SK-N-SH (cell line): ENCODE measurements around the gene TPRKB. TPM values are rescaled to one million over a fixed set of nuclear protein-coding genes. Genes with fewer than 3 reads are reported as not detected.
A peak's percentile ranks its signal among the peaks of the same experiment; 100 is the strongest.
"Not testable (repeated sequence)": the region's sequence is repeated elsewhere in the genome, so short reads cannot be mapped to it uniquely, and the experiment has no call there.

Experiments used
- CTCF ChIA-PET: fragments of 300-600, 350-600 bp; formaldehyde crosslinking; extraction: SDS; loops from one replicate; lab custom pipeline; 2021; lab: Yijun Ruan, JAX
- POLR2A ChIA-PET: fragments of 350-600 bp; sonication (Branson Sonifier 250); formaldehyde crosslinking; extraction: SDS; loops from one replicate; lab custom pipeline; 2020; ENCODE audit warnings: antibody characterized with exemption, inconsistent platforms; lab: Yijun Ruan, JAX
- DNase-seq: peaks from one replicate; pipeline ENCODE4 v3.0.0; 2012
- H2AFZ ChIP-seq: fragments of 200-600 bp; sonication (generic); 2 replicates; pipeline ENCODE4 v1.8.1; 2016; ENCODE audit warnings: antibody characterized with exemption, mild to moderate bottlenecking, low read depth
- H3F3A ChIP-seq: fragments of 200-600 bp; sonication (generic); replicated peaks from 2 replicates; pipeline ENCODE3; 2016; ENCODE audit warnings: antibody characterized with exemption, mild to moderate bottlenecking; ENCODE audit not compliant: insufficient read depth
- H3K27ac ChIP-seq, 2 experiments: fragments of 200-500 bp in 1 of 2; fragments of 200-600 bp in 1 of 2; sonication (Bioruptor generic) in 1 of 2; sonication (generic), shearing (Covaris generic) in 1 of 2; 2 replicates each; pipeline versions ENCODE4 v1.5.1 to v1.6.1; 2014 to 2016; ENCODE audit warnings: low read depth in 2 of 2, inconsistent platforms in 1 of 2, low read length in 1 of 2, mild to moderate bottlenecking in 1 of 2, mixed read lengths in 1 of 2
- H3K27me3 ChIP-seq: fragments of 200-600 bp; sonication (generic), shearing (Covaris generic); 2 replicates; pipeline ENCODE4 v1.6.1; 2016; ENCODE audit warnings: mixed run types; ENCODE audit not compliant: insufficient read depth
- H3K36me3 ChIP-seq, 2 experiments: fragments of 200-500 bp in 1 of 2; fragments of 200-600 bp in 1 of 2; sonication (Bioruptor generic) in 1 of 2; sonication (generic) in 1 of 2; replicated peaks in 1 of 2; 2 replicates each; pipeline versions ENCODE3 to v1.5.1; 2014 to 2016; ENCODE audit warnings: low read length in 1 of 2, mild to moderate bottlenecking in 1 of 2; ENCODE audit not compliant: insufficient read depth in 2 of 2, control insufficient read depth in 1 of 2
- H3K4me1 ChIP-seq, 2 experiments: fragments of 200-500 bp in 1 of 2; fragments of 200-600 bp in 1 of 2; sonication (Bioruptor generic) in 1 of 2; sonication (generic), shearing (Covaris generic) in 1 of 2; 2 replicates each; pipeline versions ENCODE4 v1.5.1 to v1.6.1; 2014 to 2016; ENCODE audit warnings: low read depth in 1 of 2, low read length in 1 of 2, mixed run types in 1 of 2; ENCODE audit not compliant: insufficient read depth in 2 of 2, control insufficient read depth in 1 of 2
- H3K4me2 ChIP-seq: fragments of 200-600 bp; sonication (generic), shearing (Covaris generic); 2 replicates; pipeline ENCODE4 v1.6.1; 2017; ENCODE audit warnings: mixed run types
- H3K4me3 ChIP-seq, 2 experiments: fragments of 200-500 bp in 1 of 2; fragments of 200-600 bp in 1 of 2; sonication (Bioruptor generic) in 1 of 2; sonication (generic), shearing (Covaris generic) in 1 of 2; 2 replicates each; pipeline versions ENCODE4 v1.5.1 to v1.8.1; 2014 to 2016; ENCODE audit warnings: low read depth in 2 of 2, inconsistent platforms in 1 of 2, low read length in 1 of 2, mild to moderate bottlenecking in 1 of 2, mixed read lengths in 1 of 2, moderate library complexity in 1 of 2
- H3K79me2 ChIP-seq: fragments of 200-600 bp; sonication (generic); 2 replicates; pipeline ENCODE4 v1.8.1; 2017; ENCODE audit warnings: mild to moderate bottlenecking; ENCODE audit not compliant: insufficient read depth
- H3K9ac ChIP-seq: fragments of 200-600 bp; sonication (generic); 2 replicates; pipeline ENCODE4 v1.6.1; 2017; ENCODE audit warnings: mixed run types
- H3K9me2 ChIP-seq: fragments of 200-600 bp; sonication (generic); 2 replicates; pipeline ENCODE4 v1.6.1; 2017; ENCODE audit warnings: mixed run types
- H3K9me3 ChIP-seq: fragments of 200-600 bp; sonication (generic); 2 replicates; pipeline ENCODE4 v1.6.1; 2017; ENCODE audit warnings: mixed run types, mild to moderate bottlenecking, moderate library complexity
- H4K20me1 ChIP-seq: fragments of 200-600 bp; sonication (generic); 2 replicates; pipeline ENCODE4 v1.6.1; 2017; ENCODE audit warnings: mild to moderate bottlenecking, mixed run types; ENCODE audit not compliant: insufficient read depth
- EP300 ChIP-seq, 2 experiments: IDR thresholded peaks; 2 replicates each; pipeline versions ENCODE4 v1.4.0 to v1.6.1; 2012; ENCODE audit warnings: borderline replicate concordance in 1 of 2, low read depth in 1 of 2, low read length in 1 of 2
- EZH2phosphoT487 ChIP-seq: fragments of 200-600 bp; sonication (generic); IDR thresholded peaks from 2 replicates; pipeline ENCODE4 v1.6.1; 2017; ENCODE audit warnings: low read depth, mixed run types, mild to moderate bottlenecking, antibody characterized with exemption, moderate library complexity, borderline replicate concordance
- FOSL2 ChIP-seq: IDR thresholded peaks from 2 replicates; pipeline ENCODE4 v1.4.0; 2012; ENCODE audit warnings: low read depth, mild to moderate bottlenecking, moderate library complexity, borderline replicate concordance
- MEF2A ChIP-seq: IDR thresholded peaks from 2 replicates; pipeline ENCODE4 v1.4.0; 2012; ENCODE audit warnings: low read depth, borderline replicate concordance
- NFIC ChIP-seq: IDR thresholded peaks from 2 replicates; pipeline ENCODE4 v1.4.0; 2012; ENCODE audit warnings: borderline replicate concordance
- PBX3 ChIP-seq: IDR thresholded peaks from 2 replicates; pipeline ENCODE4; 2012
- POLR2AphosphoS5 ChIP-seq: IDR thresholded peaks from 2 replicates; pipeline ENCODE4 v1.6.1; 2012; ENCODE audit warnings: low read depth, low read length
- SMC3 ChIP-seq: IDR thresholded peaks from 2 replicates; pipeline ENCODE4 v1.6.1; 2012; ENCODE audit warnings: low read depth, low read length, improper control_type of control experiment
- TAF1 ChIP-seq: IDR thresholded peaks from 2 replicates; pipeline ENCODE4 v1.6.1; 2012; ENCODE audit warnings: low read depth, mild to moderate bottlenecking, low read length, moderate library complexity, borderline replicate concordance
- TCF12 ChIP-seq: IDR thresholded peaks from 2 replicates; pipeline ENCODE4 v1.4.0; 2012
- USF2 ChIP-seq: fragments of 150-350 bp; IDR thresholded peaks from 2 replicates; pipeline ENCODE4 v1.6.1; 2017; ENCODE audit warnings: antibody characterized with exemption, low read length, low read depth, borderline replicate concordance
- WGBS: methylation state at CpG from one replicate; pipeline ENCODE4 v1.1.6; 2017; ENCODE audit warnings: low lambda C conversion rate; 5-methylcytosine and 5-hydroxymethylcytosine counted together
- polyA plus RNA-seq, 3 experiments: library from polyadenylated mRNA; depleted of rRNA; stranded (reverse); fragments of >200 nt; gene quantifications; 2 replicates each; pipeline ENCODE4 v1.2.3, GENCODE V29; 2012

TPRKB gene
- polyA plus RNA-seq, 1 of the 3 experiments (the other 2 are of a cell fraction): 32.1 TPM

- H3K27ac ChIP-seq: peak overlapping the region; percentile 3 to 6; a peak in 3 of 4 replicates
- 31% methylated on average over 3 of the region's 3 CpGs for WGBS
- TF ChIP-seq FOSL2 (no peak), PBX3 (peak; percentile 38; the same call in 1 of the 2 replicates), MEF2A (peak; percentile 58), POLR2AphosphoS5 (no peak), SMC3 (no peak), EP300 (IDR thresholded peaks at IDR 0.05; ENCODE audit: borderline replicate concordance in 1 of 2, low read depth in 1 of 2, low read length in 1 of 2) (peak in 1 of 2 experiments; percentile 15; a peak in 1 of 4 replicates), TCF12 (peak; percentile 44), NFIC (peak; percentile 38; the same call in 1 of the 2 replicates)
These were observed 22.2 kb upstream of the TPRKB start for GRCh38 chr2:73759285-73759764.

GRCh38 chr2:73754332-73754731 is 17.2 kb upstream of the TPRKB start:
- WGBS: 80% methylated on average over 7 of the region's 7 CpGs
- H3F3A ChIP-seq, CTCF ChIA-PET, H3K79me2 ChIP-seq, H3K9ac ChIP-seq, H3K4me1 ChIP-seq, DNase-seq, H3K9me3 ChIP-seq, POLR2A ChIA-PET, H3K27ac ChIP-seq, H4K20me1 ChIP-seq, H3K27me3 ChIP-seq, H3K4me2 ChIP-seq, H2AFZ ChIP-seq, H3K4me3 ChIP-seq, H3K9me2 ChIP-seq: not testable (repeated sequence)
- H3K36me3 ChIP-seq: peaks cover 34 to 42% of the 10 kb centered on the region in 2 experiments

More at GRCh38 chr2:73759285-73759764, 22.2 kb upstream of the TPRKB start:
- Histone ChIP-seq H3K9ac (no peak overlapping the region), H4K20me1 (no peaks in the 10 kb centered on the region), H3K79me2 (no peaks in the 10 kb centered on the region), H3K4me2 (0 out of 2 replicates have a peak overlapping the region, but pooled peaks have one; percentile 12), H3K4me1 (peaks cover 4 to 6% of the 10 kb centered on the region in 2 experiments; a peak in 2 of 4 replicates), H3K4me3 (no peak overlapping the region), H3K9me3 (no peaks in the 10 kb centered on the region), H2AFZ (no peak overlapping the region), H3K9me2 (no peaks in the 10 kb centered on the region), H3F3A (peaks cover 5% of the 10 kb centered on the region), H3K27me3 (no peaks in the 10 kb centered on the region), H3K36me3 (peaks cover 37 to 48% of the 10 kb centered on the region in 2 experiments)
- ChIA-PET POLR2A (no interaction called here), CTCF (interaction anchor here (1.0 to 1.7 kb wide), 2 partner anchors 20 to 65 kb away, joined by 4 to 5 read pairs; partner anchors contain the start of gene DUSP11)
- no peak for DNase-seq

GRCh38 chr2:73749314-73749713 is 12.2 kb upstream of the TPRKB start:
- no peak for DNase-seq
- Histone ChIP-seq H3K9me2 (no peaks in the 10 kb centered on the region), H3K9me3 (no peaks in the 10 kb centered on the region), H3K79me2 (no peaks in the 10 kb centered on the region), H3K4me3 (no peak overlapping the region), H3F3A (no peaks in the 10 kb centered on the region), H4K20me1 (no peaks in the 10 kb centered on the region), H3K27me3 (no peaks in the 10 kb centered on the region), H3K4me2 (no peak overlapping the region), H2AFZ (no peak overlapping the region), H3K36me3 (peaks cover 14 to 38% of the 10 kb centered on the region in 2 experiments), H3K4me1 (no peaks in the 10 kb centered on the region), H3K27ac (no peak overlapping the region), H3K9ac (no peak overlapping the region)
- TF ChIP-seq USF2 (no peak), MEF2A (no peak), EZH2phosphoT487 (no peak), TCF12 (no peak), TAF1 (no peak)
- 100% methylated on average over 2 of the region's 2 CpGs for WGBS
- ChIA-PET CTCF (interaction anchor here (0.7 to 0.8 kb wide), 2 partner anchors 14 to 75 kb away, joined by 3 read pairs; no protein-coding TSS in a partner anchor), POLR2A (interaction anchor here (1.4 kb wide), 1 partner anchor 12 kb away, joined by 5 read pairs; the partner anchor contains the start of gene TPRKB)
